Embryonic facial prominence (tissue), 1 donor: ENCODE data around the gene MORC4.

Experiments used
- DNase-seq: peaks from one replicate; pipeline ENCODE4 v3.0.0-alpha.2; 2016; ENCODE audit errors: extremely low spot score

MORC4 gene

DNA sequence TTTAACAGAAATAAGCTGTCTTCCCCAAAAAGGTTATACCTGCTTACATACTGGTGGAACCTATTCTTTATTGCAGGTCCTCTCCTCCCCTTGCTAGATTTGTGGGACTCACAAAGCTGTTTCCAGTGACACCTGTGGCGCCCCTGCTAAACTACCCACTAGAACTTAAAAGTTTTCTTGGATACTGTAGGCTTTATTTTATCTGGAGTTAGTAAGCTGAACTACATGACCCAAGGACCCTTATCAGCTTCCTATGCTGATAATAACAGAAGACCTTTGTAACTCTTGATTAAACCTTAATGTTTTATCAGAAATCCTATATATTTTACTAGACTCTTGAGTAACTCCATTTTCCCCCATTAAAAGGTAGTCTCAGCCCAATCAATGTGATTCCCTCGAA, 47.5 kb downstream of the MORC4 start:
- no peak for DNase-seq

DNA sequence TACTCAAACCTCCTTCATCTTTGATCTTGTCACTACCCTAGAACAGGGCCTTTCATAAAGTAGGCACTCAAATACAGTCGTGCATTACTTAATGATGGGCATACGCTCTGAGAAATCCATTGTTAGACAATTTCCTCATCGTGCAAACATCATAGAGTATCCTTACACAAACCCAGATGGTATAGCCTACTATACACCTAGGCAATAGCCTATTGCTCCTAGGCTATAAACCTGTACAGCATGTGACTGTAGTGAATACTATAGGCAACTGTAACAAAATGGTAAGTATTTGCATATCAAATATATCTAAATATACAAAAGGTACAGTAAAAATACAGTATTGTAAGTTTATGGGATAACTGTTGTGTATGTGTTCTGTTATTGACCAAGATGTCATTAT, 47.9 kb downstream of the MORC4 start:
- DNase-seq = no peak

DNA sequence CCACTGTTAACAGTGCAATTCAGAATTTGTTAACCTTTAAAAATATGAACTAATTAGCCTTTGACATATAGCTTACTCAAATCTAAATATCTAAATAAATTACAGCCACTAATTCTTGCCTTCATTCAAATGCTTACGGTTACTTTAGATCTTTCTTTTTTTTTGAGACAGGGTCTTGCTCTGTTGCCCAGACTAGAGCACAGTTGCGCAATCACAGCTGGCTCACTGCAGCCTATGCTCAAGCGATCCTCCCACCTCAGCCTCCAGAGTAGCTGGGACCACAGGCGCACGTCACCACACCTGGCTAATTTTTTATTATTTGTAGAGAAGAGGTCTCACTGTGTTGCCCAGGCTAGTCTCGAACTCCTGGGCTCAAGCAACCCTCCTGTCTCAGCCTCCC, 48.8 kb downstream of the MORC4 start:
- no peak for DNase-seq

DNA sequence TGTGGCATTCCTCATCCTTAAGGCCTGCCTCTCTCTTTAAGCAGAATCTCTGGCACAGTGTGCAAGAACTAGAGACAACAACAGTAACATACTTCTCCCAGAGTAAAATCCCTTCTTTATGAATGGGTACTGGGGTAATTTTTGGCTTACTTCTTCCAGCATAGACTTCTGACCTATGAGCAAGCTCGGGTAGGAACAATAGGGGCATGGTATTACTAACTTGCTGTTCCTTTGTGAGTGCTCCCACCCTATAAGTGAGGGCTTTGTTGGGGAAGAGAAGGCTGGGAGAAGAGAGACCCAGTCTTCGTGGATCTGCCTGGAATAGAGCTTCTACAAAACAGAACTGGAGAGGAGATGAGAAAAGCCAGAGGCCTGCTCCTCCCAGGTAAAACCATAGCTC, 49.6 kb downstream of the MORC4 start:
- DNase-seq = no peak

DNA sequence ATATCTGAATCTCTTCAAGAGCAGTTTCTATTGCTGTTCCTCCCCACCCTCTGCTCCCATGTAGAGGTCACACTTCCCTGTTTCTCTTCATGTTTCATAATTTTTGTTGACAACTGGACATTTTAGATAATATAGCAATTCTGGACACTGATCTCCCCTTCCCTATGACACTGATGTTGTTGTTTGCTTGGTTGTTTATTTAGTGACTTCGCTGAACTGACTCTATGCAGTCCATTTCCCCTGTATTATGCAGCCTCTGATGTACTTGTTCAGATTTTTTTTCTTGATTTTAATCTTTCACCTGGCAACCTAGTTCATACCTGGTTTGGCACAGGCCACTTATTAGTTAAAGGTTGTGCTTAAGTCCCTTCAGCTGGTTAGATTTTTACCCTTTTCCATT, 50.6 kb downstream of the MORC4 start:
- no peak for DNase-seq

DNA sequence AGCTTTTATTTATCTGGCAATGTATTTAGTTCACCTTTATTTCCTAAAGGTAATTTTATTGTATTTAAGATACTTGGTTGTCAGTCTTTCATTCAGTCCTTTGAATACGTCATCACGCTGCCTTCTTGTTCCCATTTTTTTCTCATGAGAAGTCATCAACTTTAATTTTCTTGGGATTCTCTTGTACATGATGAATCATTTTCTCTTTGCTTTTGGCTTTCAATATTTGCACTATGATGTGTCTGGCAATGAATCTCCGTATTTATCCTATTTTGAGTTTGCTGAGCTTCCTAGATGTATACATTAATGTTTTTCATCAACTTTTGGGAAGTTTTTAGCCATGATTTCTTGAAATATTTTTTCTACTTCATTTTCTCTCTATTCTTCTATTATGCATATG, 51.4 kb downstream of the MORC4 start:
- DNase-seq = no peak

DNA sequence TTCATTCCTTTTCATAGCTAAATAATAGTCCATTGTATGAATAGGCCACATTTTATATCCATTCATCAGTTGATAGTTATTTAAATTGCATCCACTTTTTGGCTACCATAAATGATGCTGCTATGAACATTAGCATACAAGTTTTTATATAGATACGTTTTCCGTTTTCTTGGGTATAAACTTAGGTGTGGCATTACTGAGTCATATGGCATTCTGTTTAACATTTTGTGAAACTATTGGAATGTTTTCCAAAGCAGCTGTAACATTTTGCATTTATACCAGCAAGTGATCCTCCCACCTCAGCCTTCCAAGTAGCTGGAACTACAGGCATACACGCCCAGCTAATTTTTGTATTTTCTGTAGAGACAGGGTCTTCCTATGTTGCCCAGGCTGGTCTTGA, 53.5 kb downstream of the MORC4 start:
- no peak for DNase-seq

DNA sequence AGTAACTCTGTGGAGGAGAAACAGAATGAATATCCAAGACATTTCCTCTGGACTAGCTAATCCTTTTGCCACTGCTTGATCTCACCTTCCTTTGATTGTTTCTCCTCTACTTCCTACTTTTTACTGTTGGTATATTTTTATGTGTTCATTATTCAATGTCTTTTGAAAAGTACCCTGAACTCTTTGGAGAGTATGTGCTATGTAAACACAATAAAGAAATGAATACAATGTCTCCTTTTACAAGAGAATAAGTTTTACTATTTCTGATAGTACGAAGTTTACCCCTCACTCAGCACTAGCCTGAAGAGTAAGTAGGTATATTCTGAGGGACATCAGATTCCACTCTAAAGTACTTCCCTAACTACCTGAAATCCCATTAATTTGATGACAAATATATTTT, 59.9 kb downstream of the MORC4 start:
- DNase-seq = no peak

DNA sequence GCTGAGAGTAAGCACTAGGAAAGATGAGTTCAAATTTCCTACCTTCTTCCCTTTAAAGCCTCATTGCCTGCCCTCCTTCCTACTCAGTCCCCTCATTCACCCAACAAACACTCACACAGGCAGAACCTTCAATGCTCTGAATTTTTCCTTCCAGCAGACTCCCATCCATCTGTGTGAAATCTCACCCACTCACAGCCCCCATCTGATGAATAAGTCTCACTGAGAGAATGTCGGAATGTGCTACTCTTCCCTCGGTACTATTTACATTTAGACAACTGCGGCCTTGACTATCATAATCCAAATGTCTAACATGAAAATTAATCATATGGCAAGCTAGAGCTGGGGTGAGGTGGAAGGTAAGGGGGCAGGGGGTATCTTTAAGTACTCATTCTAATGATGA, 60.4 kb downstream of the MORC4 start:
- DNase-seq = no peak

DNA sequence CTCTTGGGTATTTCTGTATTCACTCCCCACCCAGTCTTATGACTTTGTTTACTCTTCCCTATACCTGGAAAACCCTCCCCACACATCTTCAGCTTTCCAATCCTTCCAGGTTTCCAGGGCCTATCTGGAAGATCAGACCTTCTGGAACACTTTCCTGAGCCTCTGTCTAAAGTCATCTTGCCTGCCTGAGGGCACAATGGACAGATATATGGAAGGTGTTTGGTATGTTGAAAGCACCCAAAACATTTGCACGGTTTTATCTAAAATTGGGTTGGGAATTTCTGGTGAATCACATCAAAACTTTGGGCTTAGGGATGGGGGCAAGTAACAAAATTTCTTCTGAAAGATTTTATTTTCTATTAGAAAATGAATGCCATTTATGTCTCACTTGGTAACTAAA, 63.8 kb downstream of the MORC4 start:
- DNase-seq = no peak

DNA sequence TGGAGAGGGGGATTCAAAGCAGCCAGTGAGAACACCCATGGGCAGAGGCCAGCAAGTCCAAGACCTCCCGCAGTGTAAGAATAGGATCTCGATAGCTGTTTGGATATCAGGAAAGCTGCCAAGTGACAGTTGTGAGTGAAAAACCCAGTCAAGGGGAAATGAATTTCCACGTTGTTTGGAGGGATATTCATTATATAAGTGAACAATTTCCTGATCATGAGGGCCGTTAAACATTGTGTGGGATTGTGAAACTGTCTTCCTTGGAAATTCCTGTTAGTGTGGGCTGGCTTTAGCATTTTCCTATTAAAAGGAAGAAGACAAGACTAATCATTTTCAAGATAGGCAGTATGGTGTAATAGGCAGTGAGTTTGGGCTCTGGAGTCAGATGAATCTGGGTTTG, 64.8 kb downstream of the MORC4 start:
- DNase-seq = no peak

DNA sequence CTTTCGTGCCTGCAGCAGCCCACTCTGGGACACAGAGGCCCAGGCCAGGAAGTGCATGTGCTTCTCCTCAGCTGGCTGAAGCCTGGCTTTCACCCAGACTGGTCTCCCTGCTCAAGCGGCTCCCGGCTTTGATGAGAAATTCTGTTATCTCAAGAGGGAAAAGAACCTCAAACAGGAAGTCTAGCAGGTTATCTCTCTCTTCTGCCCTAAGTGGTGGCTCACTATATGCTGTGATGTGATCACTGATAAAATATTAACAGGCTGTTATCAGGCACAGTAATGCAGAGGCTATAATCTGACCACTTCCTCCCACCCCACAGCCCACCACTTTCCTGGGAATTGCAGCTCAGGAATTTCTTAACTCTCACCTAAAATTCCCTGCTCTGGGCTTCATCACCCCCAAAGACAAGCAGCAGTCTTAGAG, 66.5 kb downstream of the MORC4 start:
- no peak for DNase-seq

DNA sequence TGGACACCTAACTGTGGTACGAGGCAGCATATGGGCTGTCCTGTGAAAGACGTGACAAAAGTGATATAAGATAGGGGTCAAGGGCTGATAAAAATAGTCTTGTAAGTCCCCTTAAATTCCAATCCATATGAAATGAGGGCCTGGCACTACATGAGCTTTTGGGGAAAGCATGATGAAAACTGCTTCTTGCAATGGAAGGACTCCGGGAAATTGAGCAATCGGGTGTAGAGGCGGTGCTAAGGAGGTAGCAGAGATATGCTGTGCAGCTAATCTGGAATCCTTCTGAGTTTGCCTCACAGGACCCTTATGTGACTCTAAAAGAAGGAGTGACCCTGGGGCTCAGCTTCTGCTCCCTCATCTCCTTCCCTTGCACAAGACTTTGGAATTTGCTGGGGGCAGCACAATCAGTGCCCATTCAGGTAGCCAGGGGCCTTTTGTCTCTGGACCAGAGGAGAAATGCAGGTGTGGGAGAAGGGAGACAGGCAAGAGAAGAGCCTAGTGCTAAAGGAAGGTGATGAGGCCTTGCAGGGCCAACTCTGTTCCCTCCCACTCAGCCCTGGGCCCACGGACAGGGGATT, 67.0 kb downstream of the MORC4 start:
- DNase-seq = no peak

DNA sequence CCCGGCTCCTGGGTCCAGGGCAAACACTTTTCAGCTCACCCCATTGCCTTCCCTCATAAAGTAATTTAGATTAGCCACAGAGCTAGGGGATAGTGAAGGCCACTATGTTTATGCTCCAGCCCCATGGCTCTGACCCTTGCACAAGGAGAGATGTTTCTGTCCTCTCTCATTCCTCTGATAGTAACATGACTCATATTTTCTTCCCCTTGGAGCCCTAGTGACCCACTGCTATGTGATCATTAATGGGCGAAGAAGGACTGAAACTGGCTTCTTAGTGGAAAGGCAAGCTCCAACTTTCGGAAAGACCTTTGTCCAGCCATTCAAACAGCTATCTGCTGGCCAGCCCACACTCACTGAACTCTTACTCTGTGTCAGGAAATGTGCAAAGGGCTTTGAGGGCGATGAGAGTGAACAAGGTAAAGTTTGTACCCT, 67.5 kb downstream of the MORC4 start:
- no peak for DNase-seq

DNA sequence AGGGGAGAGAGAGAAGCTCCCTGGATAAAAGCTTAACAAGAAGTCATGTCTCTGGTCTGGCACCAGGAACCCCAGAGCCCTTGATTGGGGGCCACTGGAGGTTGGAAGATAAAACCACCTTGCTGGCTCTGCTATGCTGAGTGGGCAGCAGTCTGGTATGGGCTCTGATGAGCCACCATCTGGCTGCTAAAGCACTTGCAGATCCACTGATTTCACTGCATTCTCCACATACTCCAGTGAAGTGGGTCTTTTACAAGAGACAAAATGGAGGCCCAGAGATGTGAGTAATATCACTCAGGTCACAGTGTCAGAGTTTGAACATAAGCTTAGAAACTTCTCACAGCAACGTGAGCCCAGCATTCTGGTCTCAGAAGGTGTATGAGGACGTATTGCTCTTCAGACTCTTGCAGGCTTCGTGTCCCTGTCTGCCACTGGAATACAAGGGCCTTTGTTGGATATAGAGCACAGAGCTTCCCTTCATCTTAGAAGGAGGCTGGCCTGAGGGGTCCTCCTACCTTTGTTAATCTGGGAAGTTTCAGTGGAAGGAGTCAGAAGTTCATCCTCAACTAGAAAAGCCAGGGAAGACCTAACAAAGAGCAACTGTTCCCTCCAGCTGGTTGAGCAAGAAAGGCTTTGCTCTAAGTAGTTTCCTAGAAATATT, 68.1 kb downstream of the MORC4 start:
- no peak for DNase-seq

DNA sequence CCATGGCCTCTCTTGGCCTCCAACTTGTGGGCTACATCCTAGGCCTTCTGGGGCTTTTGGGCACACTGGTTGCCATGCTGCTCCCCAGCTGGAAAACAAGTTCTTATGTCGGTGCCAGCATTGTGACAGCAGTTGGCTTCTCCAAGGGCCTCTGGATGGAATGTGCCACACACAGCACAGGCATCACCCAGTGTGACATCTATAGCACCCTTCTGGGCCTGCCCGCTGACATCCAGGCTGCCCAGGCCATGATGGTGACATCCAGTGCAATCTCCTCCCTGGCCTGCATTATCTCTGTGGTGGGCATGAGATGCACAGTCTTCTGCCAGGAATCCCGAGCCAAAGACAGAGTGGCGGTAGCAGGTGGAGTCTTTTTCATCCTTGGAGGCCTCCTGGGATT, 71.8 kb downstream of the MORC4 start:
- no peak for DNase-seq

DNA sequence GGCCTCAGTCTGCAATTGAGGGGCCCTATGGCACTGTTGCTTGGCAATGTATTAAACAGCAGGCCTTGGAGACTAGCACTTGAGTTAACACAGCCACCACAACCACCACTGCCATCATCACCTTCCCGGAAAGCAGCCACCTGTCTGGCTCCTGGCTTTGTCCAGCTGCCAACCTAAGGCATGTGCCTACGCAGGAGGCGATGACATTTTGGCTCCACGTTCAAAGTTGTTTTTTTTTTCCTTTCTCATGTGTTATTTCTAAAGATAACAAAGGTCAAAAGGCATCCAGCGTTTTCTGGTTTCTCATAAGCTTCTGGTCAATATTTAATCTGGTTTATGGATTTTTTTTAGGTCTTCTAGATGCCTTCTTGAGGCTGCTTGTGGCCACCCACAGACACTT, 72.3 kb downstream of the MORC4 start:
- no peak for DNase-seq

DNA sequence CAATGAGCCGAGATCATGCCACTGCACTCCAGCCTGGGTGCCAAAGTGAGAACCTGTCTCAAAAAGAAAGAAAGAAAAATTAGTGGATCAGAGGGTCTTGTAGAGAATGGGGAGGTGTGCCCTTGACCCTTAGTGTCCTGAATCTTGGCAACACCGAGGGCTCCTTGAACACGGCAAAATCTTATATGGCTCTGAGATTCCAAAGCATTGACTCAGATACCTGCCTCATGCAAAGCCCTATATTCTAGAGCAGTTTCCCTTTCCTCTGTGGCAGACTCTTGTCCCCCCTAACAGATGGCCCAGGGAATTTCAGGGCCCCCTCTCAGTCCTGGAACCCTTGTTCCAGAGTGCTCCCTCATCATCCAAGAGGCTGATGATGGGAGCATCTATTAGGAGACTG, 73.0 kb downstream of the MORC4 start:
- DNase-seq = no peak

DNA sequence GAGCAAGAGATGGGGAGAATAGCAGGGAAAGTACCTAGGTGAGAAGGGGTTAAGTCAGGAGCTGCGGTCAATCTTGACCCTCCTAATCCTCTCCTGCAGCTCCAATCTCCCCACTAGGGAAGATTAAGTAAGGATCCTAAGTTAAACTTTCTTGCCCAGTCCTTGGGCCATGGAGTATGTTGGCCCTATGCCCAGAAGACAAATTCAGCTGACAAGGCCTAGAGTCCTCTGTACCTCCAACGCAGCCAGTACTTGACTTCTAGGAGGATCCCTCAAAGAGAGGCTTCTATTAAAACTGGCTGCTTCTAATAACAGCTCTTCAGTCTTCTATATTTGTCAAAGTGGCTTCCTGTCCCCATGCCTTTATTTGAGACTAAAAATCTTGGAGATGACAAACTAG, 78.4 kb downstream of the MORC4 start:
- DNase-seq = no peak

DNA sequence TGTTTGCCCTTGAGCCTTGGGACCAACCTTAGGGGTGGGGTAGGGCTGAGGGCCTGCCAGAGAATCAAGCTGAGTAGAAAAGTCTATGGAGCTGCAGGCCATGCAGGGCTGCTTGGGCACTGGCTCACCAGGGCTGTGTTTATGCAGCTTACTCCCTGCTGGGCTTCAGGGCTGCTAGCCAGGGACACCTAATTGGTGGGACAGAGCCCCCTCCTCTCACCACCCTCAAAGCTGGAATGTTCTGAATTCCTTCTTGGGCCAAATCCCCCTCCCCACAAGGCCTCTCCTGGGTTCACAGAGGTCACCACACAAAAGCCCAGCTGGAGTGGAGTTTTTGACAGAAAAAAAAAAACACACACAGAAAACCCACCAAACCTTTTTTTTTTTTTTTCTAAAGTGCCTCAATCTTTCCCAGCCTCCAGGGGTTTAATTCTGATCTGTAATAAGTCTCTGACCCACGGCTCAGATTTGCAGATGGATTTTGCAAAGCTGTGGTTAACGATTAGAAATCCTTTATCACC, 80.0 kb downstream of the MORC4 start, which contains the start of gene CLDN2:
Gene CLDN2 (plus strand): TSS at position 471 of the 521 bp plus-strand sequence. CDS start 7,827 bp downstream, outside the sequence.
- no peak for DNase-seq

DNA sequence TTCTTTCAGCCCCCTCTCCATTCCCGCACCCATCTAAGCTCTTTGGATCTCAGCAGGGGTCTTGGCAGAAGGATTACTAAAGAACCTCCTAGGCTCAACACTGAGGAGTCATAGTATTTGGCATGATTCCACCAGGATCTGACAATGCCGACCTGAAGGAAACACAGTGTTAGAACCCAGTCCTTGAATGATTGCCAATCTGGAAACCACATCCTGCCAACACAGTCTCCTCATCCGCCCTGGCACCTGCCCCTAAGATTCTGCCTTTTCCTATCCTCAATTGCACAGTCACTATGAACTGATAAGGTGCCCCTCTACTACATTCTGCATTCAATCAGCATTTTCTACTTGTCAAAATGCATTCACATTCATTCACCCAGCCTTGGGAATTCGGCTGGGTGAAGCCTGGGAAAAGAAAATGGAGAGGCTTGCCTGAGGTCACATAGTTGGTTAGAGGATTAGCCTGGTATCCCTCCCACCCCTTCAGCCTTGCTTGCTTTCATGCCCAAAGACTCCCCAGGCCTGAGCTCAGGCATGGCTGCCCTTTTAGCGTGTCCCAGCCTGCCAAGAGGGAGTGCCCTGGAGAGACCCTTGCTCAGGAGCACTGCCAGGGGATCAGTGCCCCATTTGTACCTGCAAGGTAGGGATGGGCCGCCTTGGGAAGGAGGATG, 82.0 kb downstream of the MORC4 start:
- no peak for DNase-seq

DNA sequence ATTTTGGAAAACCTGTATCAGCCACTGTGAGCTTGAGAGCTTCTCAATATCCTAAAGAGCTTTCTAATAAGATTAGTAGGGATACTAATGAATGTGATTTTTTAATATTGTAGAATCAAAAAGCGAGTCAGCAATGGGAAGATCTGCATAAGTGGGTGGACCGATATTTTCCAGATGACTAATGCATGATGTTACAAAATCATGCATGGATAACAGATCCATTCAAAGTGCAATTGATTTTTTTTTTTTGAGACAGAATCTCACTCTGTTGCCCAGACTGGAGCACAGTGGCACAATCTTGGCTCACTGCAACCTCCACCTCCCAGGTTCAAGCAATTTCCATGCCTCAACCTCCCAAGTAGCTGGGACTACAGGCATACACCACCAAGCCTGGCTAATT, 87.1 kb downstream of the MORC4 start:
- DNase-seq = no peak

DNA sequence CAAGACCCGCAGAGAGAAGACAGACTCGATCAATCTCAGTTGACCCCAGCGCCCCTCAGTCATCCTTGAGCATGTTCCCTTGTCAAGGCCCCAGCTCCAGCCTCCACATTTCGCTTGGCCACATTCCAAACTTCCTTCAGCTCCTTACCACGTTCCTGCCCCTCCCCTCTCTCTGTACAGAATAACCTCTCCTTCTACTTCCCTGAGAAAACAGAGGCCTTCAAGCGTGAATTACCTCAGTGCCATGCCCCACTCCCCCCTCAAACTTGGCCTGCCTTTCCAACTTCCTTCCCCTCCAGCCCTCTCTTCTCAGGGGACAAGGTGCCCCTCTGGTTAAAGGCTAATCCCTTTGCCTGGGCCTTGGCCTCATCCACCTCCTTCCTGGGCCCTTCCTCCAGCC, 93.7 kb downstream of the MORC4 start:
- no peak for DNase-seq
